GM06990 (cell line): ENCODE data around the gene FRAT2.

Source experiments
- DNase-seq: peaks from one replicate; pipeline ENCODE4 v3.0.0-alpha.2; 2011; ENCODE audit not compliant: insufficient read length; ENCODE audit errors: extremely low read depth
- H3K27me3 ChIP-seq: replicated peaks from 2 replicates; pipeline ENCODE4 v1.6.0; 2011; ENCODE audit warnings: low read length; ENCODE audit not compliant: control insufficient read depth, insufficient read depth
- H3K36me3 ChIP-seq: 2 replicates; pipeline ENCODE4 v1.5.1; 2011; ENCODE audit warnings: low read length; ENCODE audit not compliant: control insufficient read depth, insufficient read depth
- H3K4me3 ChIP-seq: replicated peaks from 2 replicates; pipeline ENCODE4 v1.5.1; 2011; ENCODE audit warnings: low read depth, mild to moderate bottlenecking, control low read depth, low read length
- TF ChIP-seq, protein P1 (sequence below): IDR thresholded peaks from 2 replicates; pipeline ENCODE4 v1.5.1; 2011; ENCODE audit warnings: low read length, control low read depth, mild to moderate bottlenecking, inconsistent platforms; ENCODE audit not compliant: insufficient read depth, poor library complexity, severe bottlenecking

Gene FRAT2

DNA sequence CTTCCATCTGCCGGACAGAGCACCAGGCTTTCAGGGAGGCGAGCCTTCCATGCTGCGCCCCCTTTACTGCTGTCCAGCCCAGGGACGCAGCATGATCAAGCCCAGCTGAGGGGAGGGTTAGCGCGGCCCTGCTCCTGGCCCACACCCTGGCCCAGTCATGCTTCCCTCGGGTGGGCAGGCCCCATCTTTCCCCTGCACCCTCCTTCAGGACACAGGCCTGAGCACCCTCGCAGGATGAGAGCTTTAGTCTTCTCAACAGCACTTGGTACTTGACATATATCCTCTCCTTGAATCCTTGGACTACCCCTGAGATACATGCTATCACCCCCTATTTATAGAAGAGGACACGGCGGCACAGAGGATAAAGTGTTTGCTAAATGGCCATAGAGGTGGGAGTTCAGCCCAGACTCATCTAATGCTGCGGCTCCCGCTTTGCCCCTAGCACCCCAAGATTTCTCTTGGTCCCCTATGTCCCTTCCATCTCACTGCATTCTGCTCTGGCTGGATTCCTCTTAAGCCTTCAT, 32.7 kb upstream of the FRAT2 start:
- TF ChIP-seq, protein P1, sequence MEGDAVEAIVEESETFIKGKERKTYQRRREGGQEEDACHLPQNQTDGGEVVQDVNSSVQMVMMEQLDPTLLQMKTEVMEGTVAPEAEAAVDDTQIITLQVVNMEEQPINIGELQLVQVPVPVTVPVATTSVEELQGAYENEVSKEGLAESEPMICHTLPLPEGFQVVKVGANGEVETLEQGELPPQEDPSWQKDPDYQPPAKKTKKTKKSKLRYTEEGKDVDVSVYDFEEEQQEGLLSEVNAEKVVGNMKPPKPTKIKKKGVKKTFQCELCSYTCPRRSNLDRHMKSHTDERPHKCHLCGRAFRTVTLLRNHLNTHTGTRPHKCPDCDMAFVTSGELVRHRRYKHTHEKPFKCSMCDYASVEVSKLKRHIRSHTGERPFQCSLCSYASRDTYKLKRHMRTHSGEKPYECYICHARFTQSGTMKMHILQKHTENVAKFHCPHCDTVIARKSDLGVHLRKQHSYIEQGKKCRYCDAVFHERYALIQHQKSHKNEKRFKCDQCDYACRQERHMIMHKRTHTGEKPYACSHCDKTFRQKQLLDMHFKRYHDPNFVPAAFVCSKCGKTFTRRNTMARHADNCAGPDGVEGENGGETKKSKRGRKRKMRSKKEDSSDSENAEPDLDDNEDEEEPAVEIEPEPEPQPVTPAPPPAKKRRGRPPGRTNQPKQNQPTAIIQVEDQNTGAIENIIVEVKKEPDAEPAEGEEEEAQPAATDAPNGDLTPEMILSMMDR: no peak
- DNase-seq: no peak
- Histone ChIP-seq H3K36me3 (peaks cover 36% of the 10 kb centered on the region), H3K4me3 (no peak overlapping the region), H3K27me3 (no peaks in the 10 kb centered on the region)

DNA sequence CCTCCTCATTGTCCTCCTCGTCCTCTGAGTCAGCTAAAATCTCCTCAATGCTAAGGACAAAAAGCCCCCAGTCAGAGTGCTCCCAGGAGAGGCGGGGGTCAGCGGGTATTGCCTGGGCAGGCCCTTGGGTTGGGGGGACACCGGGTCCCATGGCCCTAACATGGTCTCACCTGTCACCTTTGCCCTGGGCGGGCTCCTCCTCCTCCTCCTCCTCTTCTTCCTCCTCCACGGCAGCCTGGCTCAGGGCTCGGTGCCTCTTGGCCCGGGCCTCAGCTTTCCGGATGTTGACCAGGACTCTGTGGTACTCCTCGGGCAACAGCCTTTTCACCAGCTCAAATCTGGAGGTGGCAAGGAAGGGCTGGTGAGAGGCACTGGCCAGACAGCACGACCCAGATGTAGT, 32.0 kb upstream of the FRAT2 start:
- Histone ChIP-seq H3K27me3 (no peaks in the 10 kb centered on the region), H3K4me3 (no peak overlapping the region), H3K36me3 (peaks cover 32% of the 10 kb centered on the region)
- no peak for DNase-seq
- TF ChIP-seq, protein P1: no peak

DNA sequence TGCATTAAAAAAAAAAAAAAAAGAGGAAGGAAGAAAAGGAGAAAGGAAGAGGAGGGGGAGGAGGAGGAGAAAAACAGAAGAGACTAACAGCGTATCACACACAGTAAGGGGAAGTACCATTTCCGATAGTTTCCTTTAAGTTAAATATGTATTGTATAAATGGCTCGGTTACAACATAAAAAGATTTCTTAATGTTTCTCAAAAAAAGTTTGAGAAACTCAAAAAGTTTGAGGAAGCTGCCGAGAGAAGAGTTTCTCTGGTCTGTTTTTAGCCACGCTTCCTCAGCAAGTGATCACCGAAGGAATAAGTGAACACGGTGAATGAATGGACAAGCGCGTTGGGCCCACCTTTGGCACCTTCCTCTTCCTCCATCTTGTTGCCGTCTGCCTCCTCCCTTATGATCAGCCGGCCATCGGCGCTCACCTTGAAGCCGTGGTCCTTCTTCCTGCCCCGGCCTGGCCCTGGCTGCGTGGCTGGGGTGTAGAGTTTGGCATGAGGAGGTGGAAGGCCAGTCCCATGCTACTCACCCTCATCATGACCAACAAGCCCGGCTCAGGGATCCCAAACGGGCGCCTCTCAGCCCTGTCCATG, 31.3 kb upstream of the FRAT2 start:
- Histone ChIP-seq H3K4me3 (no peak overlapping the region), H3K36me3 (peaks cover 31% of the 10 kb centered on the region), H3K27me3 (no peaks in the 10 kb centered on the region)
- no peak for DNase-seq
- TF ChIP-seq, protein P1: no peak

DNA sequence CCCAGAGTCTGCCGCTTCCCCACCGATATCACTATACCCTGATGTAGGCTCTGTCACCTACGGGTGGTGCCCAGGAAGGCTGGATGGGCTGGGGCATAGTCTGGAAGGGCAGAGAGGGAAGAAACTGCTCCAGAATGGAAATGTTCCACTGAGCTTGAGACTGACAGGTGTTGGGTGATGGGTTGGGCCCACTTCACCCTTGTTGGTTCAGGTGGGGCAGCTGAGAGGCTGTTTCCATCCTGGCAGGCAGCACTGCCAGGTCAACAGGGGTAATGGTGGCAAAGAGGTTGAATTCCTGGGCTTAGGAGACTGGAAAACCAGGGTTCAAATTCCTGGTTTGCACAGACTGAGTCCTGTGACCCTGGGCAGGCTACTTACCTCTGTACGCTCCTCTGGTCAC, 28.5 kb upstream of the FRAT2 start:
- no peak for DNase-seq

DNA sequence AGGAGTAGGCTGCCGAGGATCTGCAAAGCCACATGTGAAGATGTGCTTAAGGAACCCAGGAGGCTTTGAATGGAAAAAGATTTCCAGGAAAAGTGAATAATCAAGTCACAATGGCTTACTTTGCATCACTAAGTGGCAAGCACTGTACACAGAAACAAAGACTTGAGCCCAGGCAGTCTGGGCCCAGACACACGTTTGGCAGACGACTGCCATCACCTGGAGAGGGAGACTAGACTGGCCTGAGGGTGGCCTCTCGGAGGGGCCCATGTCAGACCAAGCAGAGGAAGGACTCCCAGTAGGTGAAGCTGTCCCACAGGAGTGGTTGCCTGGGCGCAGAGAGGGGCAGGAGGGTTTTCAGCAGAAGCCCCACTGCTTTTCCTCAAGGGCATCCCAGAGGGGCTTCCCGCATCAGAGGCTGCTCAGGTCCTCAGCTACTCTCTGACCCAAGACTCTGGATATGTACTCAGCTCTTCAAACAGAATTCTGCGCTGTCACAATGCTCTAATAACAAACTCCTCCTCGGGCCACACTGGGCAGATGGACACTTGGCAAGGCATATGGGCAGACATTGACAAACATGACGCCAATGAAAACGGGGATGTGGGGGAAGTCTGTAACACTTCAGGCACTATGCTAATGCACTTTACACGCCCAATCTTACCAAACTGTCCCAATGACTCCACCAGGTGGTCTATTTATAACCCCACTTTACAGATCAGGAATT, 27.9 kb upstream of the FRAT2 start:
- peaks cover 28% of the 10 kb centered on the region for H3K36me3 ChIP-seq
- no peak for DNase-seq
- TF ChIP-seq, protein P1: no peak
- H3K27me3 ChIP-seq: no peaks in the 10 kb centered on the region
- H3K4me3 ChIP-seq: no peak overlapping the region

More for the DNA sequence above, 28.5 kb upstream of the FRAT2 start:
- no peak overlapping the region for H3K4me3 ChIP-seq
- peaks cover 28% of the 10 kb centered on the region for H3K36me3 ChIP-seq
- no peaks in the 10 kb centered on the region for H3K27me3 ChIP-seq
- TF ChIP-seq, protein P1: no peak

DNA sequence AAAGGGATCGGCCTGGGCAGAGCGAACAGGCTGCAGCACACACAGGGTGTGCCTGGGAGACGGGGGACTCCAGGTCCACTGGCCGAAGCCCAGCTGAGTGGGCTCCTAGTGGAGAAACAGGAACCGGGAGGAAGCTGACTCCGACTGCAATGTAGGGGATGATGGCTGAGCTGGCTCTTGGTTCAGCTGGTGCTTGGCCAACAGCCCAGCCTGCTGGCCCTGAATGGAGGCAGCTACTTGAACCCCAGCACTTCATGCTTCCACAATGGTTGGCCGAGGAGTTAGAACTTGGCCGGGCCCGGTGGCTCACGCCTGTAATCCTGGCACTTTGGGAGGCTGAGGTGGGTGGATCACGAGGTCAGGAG, 27.0 kb upstream of the FRAT2 start:
- no peak for DNase-seq
- Histone ChIP-seq H3K4me3 (no peak overlapping the region), H3K36me3 (peaks cover 29% of the 10 kb centered on the region), H3K27me3 (no peaks in the 10 kb centered on the region)
- TF ChIP-seq, protein P1: no peak
